SU-DHL-6 (cell line): ENCODE results near the gene APOL4.

ENCODE experiments used
- EZH2phosphoT487 ChIP-seq: fragments of 200-600 bp; sonication (generic), shearing (Covaris generic); conservative IDR thresholded peaks from 2 replicates; pipeline ENCODE4 v1.6.1; 2018; ENCODE audit warnings: mild to moderate bottlenecking, antibody characterized with exemption, low read length, moderate library complexity, mixed read lengths
- TF ChIP-seq, protein P1 (sequence below): fragments of 200-600 bp; sonication (generic); IDR thresholded peaks from one replicate; pipeline ENCODE4 v1.5.1; 2017; ENCODE audit warnings: antibody characterized with exemption, mild to moderate bottlenecking, low read length, moderate library complexity; ENCODE audit not compliant: insufficient read depth, poor library complexity, severe bottlenecking

DNA sequence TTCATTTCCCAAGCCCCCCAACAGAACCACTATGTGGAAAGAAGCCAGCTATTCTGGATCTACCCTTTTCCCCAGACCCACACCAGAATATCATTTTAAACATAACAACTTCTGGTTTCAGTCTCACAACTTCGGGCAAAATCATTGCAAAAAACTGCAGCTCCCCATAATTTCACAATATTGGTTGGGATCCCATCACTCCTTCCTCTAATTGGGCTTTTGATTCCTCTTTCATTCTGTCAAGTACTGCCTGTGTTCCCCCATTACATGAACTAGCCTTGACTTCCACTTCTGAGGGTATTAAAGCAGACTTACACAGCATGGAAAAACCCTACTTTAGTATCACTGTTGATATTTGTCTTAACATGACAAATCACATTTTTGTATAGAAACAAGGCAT is 37.0 kb downstream of the APOL4 start:
- TF ChIP-seq, protein P1, sequence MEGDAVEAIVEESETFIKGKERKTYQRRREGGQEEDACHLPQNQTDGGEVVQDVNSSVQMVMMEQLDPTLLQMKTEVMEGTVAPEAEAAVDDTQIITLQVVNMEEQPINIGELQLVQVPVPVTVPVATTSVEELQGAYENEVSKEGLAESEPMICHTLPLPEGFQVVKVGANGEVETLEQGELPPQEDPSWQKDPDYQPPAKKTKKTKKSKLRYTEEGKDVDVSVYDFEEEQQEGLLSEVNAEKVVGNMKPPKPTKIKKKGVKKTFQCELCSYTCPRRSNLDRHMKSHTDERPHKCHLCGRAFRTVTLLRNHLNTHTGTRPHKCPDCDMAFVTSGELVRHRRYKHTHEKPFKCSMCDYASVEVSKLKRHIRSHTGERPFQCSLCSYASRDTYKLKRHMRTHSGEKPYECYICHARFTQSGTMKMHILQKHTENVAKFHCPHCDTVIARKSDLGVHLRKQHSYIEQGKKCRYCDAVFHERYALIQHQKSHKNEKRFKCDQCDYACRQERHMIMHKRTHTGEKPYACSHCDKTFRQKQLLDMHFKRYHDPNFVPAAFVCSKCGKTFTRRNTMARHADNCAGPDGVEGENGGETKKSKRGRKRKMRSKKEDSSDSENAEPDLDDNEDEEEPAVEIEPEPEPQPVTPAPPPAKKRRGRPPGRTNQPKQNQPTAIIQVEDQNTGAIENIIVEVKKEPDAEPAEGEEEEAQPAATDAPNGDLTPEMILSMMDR = no peak
- no peak for TF ChIP-seq EZH2phosphoT487
